Ascending aorta (tissue), 2 donors: ENCODE results near the gene DIPK1B. TPM values are rescaled to one million over a fixed set of nuclear protein-coding genes. Genes with fewer than 3 reads are reported as not detected.

Source experiments
- DNase-seq, 2 donors: peaks; one replicate each; pipeline ENCODE4 v3.0.0-alpha.2; 2019; ENCODE audit warnings: low spot score in 2 of 2
- H3K27ac ChIP-seq, 2 donors: fragments of 200-600 bp; sonication (generic); one replicate each; pipeline ENCODE4 v1.5.1; 2016 to 2017; ENCODE audit warnings: mild to moderate bottlenecking in 1 of 2
- H3K27me3 ChIP-seq: fragments of 200-600 bp; sonication (generic); one replicate; pipeline ENCODE4 v1.5.1; 2017
- H3K36me3 ChIP-seq, 2 donors: fragments of 200-600 bp; sonication (generic); one replicate each; pipeline ENCODE4 v1.5.1; 2016
- H3K4me1 ChIP-seq, 2 donors: fragments of 200-600 bp; sonication (generic); one replicate each; pipeline ENCODE4 v1.5.1; 2016 to 2017; ENCODE audit warnings: mild to moderate bottlenecking in 1 of 2
- H3K4me3 ChIP-seq, 2 donors: fragments of 200-600 bp; sonication (generic); one replicate each; pipeline ENCODE4 v1.5.1; 2016 to 2017; ENCODE audit warnings: mild to moderate bottlenecking in 1 of 2
- H3K9me3 ChIP-seq, 2 donors: fragments of 200-600 bp; sonication (generic); one replicate each; pipeline ENCODE4 v1.5.1; 2016
- CTCF ChIP-seq, 3 experiments: fragments of 200-600 bp in 2 of 3; fragments of 450-650 bp in 1 of 3; sonication (generic) in 2 of 3; IDR thresholded peaks; one replicate each; pipeline ENCODE4 v1.5.1; 2016 to 2019; ENCODE audit warnings: antibody characterized with exemption in 3 of 3, mild to moderate bottlenecking in 1 of 3, moderate library complexity in 1 of 3
- intact Hi-C: fragments of 100-400 bp; cut with DNase I; formaldehyde crosslinking; loops from one replicate; pipeline ENCODE4 v1.15.1; 2023
- total RNA-seq: library from RNA; depleted of rRNA; stranded (reverse); fragments of >200 nt; gene quantifications from one replicate; pipeline ENCODE4 v1.1.0, GENCODE V29; 2016

The DIPK1B gene
- total RNA-seq, 1 donor from 2014 or later = 86.2 TPM

DNA sequence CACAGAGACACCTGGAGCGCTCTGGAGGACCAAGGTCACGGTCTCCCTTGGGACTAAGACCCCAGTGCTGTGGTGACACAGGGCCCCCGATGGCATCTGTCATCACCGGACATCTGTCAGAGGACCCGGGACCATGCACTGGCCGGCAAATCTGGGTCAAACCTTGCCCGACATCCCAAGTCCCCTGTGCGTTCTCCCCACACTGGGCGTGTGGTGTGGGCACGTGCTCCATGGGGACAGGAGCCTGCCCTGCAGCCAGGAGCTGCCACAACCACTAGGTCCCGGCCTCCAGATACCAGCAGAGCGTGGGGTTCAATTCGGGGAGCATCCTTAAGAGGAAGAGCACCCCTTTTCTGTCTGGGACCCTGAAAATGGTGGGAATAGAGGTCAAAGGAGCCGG, 28.6 kb upstream of the DIPK1B start:
- no peak overlapping the region for H3K27ac ChIP-seq
- no peaks in the 10 kb centered on the region for H3K27me3 ChIP-seq
- no peak overlapping the region for H3K4me3 ChIP-seq
- no peak for TF ChIP-seq CTCF (IDR thresholded peaks at IDR 0.05)
- intact Hi-C loops = no loop called here
- H3K36me3 ChIP-seq = no peaks in the 10 kb centered on the region
- H3K4me1 ChIP-seq = peaks cover 11 to 18% of the 10 kb centered on the region in 2 donors
- H3K9me3 ChIP-seq = no peaks in the 10 kb centered on the region
- no peak for DNase-seq

- Histone ChIP-seq H3K4me1 (peaks cover 11 to 18% of the 10 kb centered on the region in 2 donors), H3K4me3 (no peak overlapping the region), H3K27ac (no peak overlapping the region), H3K9me3 (no peaks in the 10 kb centered on the region), H3K36me3 (no peaks in the 10 kb centered on the region), H3K27me3 (no peaks in the 10 kb centered on the region)
- DNase-seq = no peak
- TF ChIP-seq CTCF (IDR thresholded peaks at IDR 0.05) = no peak
- intact Hi-C loops = no loop called here
Observed at GRCh38 chr9:136684339-136684738, 28.0 kb upstream of the DIPK1B start.

- intact Hi-C loops = loop anchor here (5.0 kb wide), 1 partner anchor 43 kb away; no protein-coding TSS in a partner anchor
- no peak for DNase-seq
- H3K4me3 ChIP-seq = no peak overlapping the region
- no peak overlapping the region for H3K27ac ChIP-seq
- no peaks in the 10 kb centered on the region for H3K27me3 ChIP-seq
- TF ChIP-seq CTCF (IDR thresholded peaks at IDR 0.05) = no peak
- peaks cover 11 to 18% of the 10 kb centered on the region in 2 donors for H3K4me1 ChIP-seq
- H3K36me3 ChIP-seq = no peaks in the 10 kb centered on the region
- no peaks in the 10 kb centered on the region for H3K9me3 ChIP-seq
Observed at GRCh38 chr9:136684799-136685198, 27.6 kb upstream of the DIPK1B start.

- no peak overlapping the region for H3K27ac ChIP-seq
- no peak for DNase-seq
- peaks cover 11 to 18% of the 10 kb centered on the region in 2 donors for H3K4me1 ChIP-seq
- intact Hi-C loops = loop anchor here (5.0 kb wide), 1 partner anchor 42 kb away; no protein-coding TSS in a partner anchor
- no peaks in the 10 kb centered on the region for H3K9me3 ChIP-seq
- no peak for TF ChIP-seq CTCF (IDR thresholded peaks at IDR 0.05)
- H3K27me3 ChIP-seq = no peaks in the 10 kb centered on the region
- peak overlapping the region in 1 of 2 donors; percentile 92 for H3K4me3 ChIP-seq
- no peaks in the 10 kb centered on the region for H3K36me3 ChIP-seq
Observed at GRCh38 chr9:136685216-136685615, 27.2 kb upstream of the DIPK1B start.

DNA sequence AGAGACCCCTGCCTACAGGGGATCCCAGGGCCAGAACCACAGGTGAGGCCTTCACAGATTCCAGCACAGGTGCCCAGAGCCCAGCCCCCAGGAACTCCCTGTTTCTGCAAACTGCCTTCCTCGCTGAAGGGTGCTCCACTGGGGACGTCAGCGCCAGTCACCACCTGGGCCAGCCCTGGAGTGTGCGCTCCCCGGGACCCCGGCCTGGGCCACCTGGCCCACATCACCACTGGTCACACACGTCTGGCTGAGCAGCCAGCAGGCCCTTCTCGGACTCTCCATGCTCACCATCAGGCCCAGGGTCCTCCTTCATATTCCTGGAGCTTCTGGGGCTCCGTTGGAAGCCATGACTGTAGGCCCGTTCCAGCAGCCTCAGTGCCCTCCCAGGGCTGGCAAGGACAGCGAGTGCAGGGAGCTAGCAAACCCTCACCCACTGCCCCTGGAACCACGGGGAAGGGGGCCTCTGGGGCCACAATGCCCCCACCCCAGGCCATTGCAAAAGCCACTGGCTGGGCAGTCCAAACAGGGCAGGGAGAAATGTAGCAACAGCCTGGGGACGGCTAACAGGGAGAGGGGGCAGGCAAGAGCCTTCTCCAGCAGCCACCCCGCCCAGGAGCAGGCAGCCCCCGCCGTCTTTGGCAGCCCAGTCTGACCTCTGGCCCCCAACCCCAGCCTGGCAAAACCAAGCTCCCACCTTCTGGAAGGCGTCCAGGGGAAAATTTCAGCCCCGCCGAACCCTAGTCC, 26.4 kb upstream of the DIPK1B start:
- peaks cover 11 to 18% of the 10 kb centered on the region in 2 donors for H3K4me1 ChIP-seq
- H3K36me3 ChIP-seq = no peaks in the 10 kb centered on the region
- no peaks in the 10 kb centered on the region for H3K9me3 ChIP-seq
- intact Hi-C loops = loop anchor here (5.0 kb wide), 1 partner anchor 41 kb away; no protein-coding TSS in a partner anchor
- H3K4me3 ChIP-seq = peak overlapping the region; percentile 91 to 92
- no peak for DNase-seq
- H3K27ac ChIP-seq = no peak overlapping the region
- H3K27me3 ChIP-seq = no peaks in the 10 kb centered on the region
- TF ChIP-seq CTCF (IDR thresholded peaks at IDR 0.05) = no peak
